NCI-H774 (cell line): ENCODE measurements around the gene PARD6G.
"Not testable (repeated sequence)": the region's sequence is repeated elsewhere in the genome, so short reads cannot be mapped to it uniquely, and the experiment has no call there.

Experiments
- DNase-seq: peaks from one replicate; lab custom pipeline; 2025; lab: John Stamatoyannopoulos, UW

Gene PARD6G

DNA sequence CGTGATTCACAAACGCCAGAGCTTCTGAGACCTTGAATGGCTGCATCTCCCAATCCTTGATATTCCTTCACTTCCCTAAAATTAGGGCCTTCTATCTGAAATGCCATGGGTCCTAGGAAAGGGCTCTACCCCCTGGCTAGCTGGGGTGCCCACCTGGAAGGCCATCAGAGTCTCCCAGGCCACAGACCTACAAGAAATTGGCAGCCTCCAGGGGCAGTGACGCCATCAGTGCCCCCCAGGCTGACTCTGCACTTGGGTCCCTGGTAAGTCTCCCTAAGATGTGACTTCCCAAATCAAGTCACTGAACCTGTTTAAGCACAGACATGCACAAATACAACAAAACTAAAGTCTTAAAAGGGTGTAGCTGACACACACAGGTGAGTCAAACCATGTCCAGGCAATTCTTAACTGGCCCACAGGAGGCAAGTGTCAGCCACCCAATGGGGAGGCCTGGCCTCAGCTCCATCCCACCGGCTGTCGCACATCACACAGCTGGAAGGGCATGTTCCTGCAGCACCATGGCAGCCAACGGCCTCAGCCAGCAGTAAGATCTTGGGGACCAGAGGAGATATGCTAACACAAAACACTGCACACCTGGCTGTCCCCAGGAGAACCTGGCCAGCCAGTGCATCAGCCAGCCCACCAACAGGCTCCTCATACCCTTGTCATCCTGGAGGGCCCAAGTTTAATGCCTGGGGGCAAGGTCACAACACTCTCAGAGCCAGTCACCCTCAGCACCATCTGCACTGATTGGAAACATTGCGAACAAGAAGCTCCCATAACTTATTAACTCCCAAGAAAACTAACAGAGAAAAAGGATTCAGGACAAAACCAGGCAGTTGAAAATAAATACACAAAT lies 5.2 kb downstream of the PARD6G start:
- DNase-seq, result no peak

DNA sequence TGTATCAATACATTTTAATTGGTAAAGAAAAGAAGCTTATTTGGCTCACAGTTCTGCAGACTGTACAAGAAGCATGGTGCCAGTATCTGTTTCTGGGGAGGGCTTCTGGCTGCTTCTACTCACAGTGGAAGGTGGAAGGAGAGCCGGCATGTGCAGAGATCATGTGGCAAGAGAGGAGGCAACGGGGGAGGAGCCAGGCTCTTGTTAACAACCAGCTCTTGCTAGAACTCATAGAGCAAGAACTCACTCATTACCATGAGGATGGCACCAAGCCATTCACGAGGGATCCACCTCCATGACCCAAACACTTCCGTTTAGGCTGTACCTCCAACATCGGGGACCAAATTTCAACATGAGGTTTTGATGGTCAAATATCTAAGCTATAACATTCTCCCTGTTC lies 7.5 kb downstream of the PARD6G start:
- DNase-seq, result no peak

DNA sequence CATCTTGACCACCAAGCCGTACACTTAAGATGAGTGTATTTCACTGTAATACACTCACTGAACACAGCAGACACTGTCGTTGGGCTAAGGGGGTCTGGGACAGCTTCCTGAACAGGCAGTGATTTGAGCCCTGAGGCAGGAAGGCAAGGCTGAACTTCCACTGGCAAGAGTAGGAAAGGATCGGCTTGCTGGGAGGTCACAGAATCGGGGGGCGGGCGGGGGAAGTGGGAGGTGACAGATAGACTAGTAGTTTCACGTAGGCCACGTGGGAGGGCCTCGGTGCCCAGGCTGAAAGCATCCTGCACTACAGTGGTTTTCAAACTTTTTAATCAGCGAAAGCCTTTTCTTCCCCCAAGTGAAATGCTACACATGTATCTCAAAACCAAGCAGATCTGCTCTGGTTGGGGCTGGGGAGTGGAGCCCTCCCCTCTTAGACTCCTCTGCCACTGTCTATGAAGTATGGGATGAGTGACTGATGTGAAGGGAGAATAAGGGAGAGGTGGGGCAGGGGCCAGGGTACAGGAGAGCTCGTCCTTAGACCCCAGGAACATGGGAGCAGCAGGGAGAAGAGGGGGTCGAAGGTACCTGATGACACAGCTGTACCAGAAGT lies 8.6 kb downstream of the PARD6G start:
- no peak for DNase-seq

DNA sequence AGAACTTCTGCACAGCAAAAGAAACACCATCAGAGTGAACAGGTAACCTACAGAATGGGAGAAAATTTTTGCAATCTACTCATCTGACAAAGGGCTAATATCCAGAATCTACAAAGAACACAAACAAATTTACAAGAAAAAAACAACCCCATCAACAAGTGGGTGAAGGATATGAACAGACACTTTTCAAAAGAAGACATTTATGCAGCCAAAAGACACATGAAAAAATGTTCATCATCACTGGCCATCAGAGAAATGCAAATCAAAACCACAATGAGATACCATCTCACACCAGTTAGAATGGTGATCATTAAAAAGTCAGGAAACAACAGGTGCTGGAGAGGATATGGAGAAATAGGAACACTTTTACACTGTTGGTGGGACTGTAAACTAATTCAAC lies 9.8 kb downstream of the PARD6G start:
- DNase-seq, result not testable (repeated sequence)

- DNase-seq, result no peak
These were observed 12.9 kb downstream of the PARD6G start for GRCh38 chr18:80234398-80234797.

GRCh38 chr18:80233899-80234298 lies 13.4 kb downstream of the PARD6G start:
- no peak for DNase-seq

DNA sequence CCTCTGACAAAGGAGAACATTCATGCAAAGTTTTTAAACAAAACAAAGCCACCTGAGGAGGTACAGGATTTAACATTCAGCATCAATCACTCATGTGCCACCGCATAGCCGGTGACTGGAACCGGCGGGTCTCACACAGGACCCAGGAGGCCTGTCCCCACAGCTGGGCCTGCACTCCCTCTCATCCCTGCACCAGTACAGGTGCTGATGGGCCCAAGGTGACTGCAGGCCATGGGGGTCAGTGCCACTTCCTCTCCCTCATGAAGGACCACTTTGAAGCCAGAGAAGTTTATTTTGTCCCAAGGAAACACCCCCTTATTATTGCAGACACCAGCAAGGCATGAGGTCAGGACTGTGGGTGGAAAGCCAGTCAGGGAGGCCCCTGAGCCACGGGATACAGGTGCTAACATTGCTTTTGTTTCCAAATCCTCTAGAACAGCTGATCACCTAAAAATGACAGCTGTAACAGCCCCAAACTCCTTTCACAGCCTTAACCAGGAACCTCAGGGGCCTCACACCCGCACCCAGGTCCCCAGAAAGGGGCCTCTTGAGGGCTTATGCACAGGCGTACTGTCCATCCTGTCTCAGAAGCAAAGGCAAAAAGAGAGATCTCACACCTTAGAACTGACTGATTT lies 14.0 kb downstream of the PARD6G start:
- no peak for DNase-seq

- no peak for DNase-seq
These were observed 14.6 kb downstream of the PARD6G start for GRCh38 chr18:80232710-80233109.

DNA sequence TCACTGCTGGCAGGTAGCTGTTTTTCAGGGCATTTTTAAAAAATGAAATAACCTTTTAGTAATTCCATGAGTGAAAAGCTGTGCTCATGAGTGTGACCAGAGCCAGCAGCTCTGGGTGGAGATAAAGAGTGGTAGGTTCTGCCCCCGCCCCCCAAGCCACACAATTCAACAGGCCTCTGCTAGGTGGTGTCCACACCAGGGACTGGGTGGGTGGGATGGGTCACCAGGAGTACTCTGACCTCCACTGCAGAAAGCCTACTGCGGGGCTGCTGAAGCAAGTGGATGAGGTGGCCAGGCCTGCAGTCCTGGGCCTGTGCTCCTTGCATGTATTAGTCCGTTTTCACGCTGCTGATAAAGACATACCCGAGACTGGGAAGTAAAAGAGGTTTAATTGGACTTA lies 15.3 kb downstream of the PARD6G start:
- DNase-seq, result no peak

DNA sequence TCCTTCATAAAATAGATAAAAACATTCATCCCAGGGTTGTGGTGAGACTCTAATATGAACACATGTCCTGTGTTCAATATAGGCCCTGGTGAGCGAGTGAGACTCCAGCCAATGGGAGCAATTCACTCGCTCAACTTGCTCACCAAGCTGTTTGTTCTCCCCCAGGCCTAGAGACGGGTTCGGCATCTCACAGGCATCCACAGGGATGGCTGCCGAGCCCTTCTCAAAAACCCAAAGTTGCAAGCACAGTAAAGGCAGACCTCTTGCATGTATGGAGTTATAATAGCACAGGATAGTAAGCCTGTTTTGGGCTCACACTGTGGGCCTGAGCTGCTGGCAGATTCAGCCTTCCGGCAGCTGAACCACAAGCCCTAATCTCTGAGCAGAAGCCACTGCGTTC lies 15.7 kb downstream of the PARD6G start:
- DNase-seq, result no peak

GRCh38 chr18:80231151-80231550 lies 16.2 kb downstream of the PARD6G start:
- DNase-seq, result no peak

GRCh38 chr18:80229766-80230745 lies 17.3 kb downstream of the PARD6G start:
- DNase-seq, result no peak

GRCh38 chr18:80229363-80229762 lies 18.0 kb downstream of the PARD6G start:
- no peak for DNase-seq

- no peak for DNase-seq
These were observed 19.1 kb downstream of the PARD6G start for GRCh38 chr18:80228051-80228848.

DNA sequence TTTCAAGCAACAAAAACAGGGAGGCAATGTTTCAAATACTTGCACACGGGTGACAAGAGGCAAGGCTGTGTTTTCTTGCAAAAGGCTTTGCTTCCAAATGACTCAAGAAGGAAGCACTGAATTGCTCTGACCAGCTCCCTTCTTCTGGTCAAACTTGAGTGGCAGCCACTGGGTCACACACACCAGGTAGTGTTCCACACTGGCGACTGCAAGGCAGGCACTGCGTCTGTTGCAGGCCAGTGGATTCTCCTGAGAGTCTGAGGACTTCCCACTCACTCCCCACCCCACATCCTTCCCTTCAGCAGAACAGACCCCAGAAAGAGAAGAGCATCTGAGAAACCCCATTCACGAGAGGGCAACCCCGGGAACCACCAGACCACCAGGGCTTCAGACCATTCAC lies 19.8 kb downstream of the PARD6G start:
- no peak for DNase-seq

DNA sequence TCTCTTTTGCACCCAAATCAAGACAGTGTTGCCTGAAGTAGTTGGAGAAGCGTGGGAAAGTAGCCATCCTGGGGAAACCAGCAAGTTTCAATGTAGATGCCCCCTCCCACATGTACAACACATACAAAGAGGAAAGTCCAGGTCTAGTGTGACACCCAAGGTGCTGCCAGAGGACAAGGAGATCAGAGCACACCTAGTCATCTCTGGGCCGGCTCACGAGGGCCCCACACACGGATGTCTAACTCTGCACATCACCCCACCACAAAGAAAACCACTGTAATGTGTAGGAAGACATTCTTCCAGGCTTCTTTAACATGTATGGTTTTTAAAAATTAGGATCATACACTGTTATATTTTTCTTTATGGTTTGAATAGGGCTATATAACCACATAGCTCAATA lies 21.6 kb downstream of the PARD6G start:
- no peak for DNase-seq

DNA sequence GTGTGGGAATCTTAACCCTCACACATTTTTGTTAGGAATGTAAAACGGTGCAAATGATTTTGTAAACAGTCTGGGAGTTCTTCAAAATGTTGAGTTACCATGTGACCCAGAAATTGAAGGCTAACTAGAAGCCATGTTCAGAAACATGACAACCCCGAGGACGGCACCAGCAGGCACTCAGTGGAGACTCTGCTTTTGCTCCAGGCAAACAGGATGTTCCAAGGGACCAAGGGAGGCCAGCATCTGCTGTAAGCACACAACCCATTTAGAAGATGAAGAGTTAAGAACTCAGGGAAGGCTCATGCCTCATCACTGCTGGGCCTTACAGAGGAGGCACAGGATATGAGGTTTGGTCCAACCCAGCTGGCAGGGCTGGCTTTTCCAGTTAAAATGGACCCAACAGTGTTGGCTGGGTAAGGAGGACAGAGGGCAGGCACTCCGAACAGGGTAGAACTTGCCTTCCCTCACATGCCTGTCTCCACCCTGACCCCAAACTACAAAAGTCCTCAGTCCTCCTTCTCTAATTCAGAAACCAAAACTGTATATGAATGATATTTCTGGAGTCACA lies 23.6 kb downstream of the PARD6G start:
- DNase-seq, result no peak

DNA sequence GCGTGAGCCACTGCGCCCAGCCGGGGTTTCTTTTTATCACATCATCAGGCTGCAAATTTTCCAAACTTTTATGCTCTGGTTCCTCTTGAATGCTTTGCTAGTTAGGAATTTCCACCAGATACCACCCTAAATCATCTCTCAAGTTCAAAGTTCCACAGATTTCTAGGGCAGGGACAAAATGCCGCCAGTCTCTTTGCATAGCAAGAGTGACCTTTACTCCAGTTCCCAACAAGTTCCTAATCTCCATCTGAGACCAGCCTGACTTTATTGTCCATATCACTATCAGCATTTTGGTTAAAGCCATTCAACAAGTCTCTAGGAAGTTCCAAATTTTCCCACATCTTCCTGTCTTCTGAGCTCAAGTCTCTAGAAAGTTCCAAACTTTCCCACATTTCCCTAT lies 27.8 kb downstream of the PARD6G start:
- not testable (repeated sequence) for DNase-seq

DNA sequence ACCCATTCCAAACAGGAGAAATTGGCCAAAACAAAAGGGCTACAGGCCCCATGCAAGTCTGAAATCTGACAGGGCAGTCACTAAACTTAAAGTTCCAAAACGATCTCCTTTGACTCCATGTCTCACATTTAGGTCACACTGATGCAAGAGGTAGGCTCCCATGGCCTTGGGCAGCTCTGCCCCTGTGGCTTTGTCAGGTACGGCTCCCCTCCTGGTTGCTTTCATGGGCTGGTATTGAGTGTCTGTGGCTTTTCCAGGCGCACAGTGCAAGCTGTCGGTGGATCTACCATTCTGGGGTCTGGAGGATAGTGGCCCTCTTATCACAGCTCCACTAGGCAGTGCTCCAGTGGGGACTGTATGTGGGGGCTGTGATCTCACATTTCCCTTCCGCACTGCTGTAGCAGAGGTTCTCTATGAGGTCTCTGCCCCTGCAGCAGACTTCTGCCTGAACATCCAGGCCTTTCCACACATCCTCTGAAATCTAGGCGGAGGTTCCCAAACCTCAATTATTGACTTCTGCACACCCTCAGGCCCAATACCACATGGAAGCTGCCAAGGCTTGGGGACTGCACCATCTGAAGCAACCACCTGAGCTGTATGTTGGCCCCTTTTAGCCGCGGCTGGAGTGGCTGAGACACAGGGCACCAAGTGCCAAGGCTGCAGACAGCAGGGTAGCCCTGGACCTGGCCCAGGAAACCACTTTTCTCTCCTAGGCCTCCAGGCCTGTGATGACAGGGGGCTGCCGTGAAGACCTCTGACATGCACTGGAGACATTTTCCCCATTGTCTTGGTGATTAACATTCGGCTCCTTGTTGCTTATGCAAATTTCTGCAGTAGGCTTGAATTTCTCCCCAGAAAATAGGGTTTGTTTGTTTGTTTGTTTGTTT lies 28.7 kb downstream of the PARD6G start:
- DNase-seq, result no peak

DNA sequence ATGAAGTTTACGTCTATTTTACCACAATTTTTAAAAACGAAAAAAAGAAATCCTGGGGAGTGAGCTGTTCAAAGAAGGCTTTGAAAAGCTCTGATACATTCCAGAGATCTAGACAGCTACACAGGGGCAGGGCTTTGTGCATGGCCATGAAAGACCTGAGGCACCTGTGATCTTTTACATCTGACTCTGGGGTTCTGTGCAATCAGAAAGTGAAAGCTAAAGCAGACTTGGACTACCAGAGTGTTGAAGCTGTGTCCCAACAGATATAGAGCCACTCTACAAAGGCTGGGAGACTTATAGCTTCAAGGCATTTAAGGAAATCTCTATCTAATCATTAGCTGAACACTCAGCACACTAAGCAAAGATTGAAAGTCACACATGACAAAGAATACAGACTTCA lies 34.1 kb downstream of the PARD6G start:
- no peak for DNase-seq
